SK-N-DZ (cell line): ENCODE results near the gene GLB1L3.

ENCODE experiments used
- DNase-seq: peaks from one replicate; pipeline ENCODE4 v3.0.0-alpha.2; 2015; ENCODE audit warnings: low spot score

Gene GLB1L3

GRCh38 chr11:134362192-134362901 lies 86.2 kb downstream of the GLB1L3 start:
- DNase-seq = no peak

- no peak for DNase-seq
Observed at GRCh38 chr11:134363161-134363560, 87.0 kb downstream of the GLB1L3 start.

GRCh38 chr11:134363592-134363991 lies 87.4 kb downstream of the GLB1L3 start:
- DNase-seq = no peak

DNA sequence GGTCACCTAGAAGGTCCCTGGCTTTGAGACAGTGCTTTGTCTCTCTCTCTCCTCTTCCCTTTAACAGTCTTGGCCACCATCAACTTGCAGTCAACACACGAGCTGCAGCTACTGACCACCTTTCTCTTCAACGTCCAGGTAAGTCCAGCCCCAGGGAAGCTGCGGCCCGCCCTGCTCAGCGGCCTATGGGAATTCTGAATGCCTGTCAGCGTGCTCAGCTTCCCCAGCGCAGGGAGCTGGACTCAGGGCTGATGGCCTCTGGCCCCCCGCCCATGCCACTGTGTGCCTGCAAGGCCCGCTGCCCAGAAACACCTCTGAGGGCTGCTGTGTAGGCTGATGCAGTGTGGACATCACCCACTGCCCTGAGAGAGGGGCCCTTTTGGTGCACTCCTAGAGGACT lies 88.1 kb downstream of the GLB1L3 start:
- no peak for DNase-seq

DNA sequence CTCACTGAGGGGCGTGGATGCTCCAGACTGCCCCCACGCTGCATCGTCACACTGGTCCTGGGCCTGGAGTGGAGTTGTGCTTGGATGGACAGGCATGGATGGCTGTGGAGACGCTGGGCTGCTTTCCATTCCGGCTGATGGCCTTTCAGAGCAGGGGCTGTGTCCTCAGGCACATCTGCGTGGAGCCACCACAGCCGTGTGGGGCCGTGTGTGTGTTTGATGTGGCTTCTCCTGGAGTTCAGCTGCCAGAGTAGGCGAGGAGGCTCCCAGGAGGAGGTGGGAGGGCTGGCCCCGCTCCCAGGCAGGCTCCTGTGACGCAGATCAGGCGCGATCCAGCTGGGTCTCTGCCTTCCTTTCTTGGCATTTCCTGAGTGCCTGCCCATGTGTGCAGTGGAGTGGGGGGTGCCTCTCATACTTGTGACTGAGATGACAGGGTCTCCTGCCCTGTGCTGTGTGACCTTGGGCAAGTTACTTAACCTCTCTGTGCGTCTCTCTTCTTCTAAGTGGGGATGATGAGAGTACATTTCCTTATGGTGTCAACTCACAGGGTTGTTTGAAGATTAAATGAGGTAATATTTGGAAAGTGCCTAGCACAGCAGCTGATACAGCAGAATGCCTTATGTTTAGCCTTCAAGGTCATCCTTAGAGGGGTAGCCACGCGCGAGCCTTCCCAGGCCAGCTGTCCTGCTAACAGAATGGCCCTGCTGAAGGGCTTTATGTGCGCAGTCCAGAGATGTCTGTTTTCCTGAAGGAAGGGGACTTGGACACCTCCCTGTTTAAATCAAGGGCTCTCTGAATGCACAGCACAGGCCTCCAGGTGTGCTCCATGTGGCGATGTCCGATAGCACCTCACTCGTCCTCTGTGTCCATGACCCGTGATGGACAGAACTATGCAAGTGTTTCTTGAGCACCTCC lies 89.1 kb downstream of the GLB1L3 start:
- DNase-seq = no peak

DNA sequence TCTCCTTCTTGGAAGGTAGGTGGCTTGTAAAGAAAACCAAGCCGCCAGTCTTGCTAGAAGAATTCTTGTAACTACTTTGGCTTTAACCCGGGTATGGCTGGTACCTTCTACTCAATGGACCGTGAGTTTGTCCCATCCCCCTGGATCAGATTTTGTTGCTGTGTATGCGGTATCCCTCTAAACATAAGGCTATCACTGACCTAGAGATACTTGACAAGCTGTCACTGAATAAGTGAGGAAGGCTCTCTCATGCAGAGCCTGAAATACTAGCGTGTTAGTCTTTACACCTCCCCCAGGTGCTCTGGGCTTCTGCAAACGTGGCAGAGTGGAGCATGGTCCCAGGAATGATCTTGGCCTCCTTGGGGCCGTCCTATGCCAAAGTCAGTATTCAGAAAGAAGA lies 90.1 kb downstream of the GLB1L3 start:
- no peak for DNase-seq

- no peak for DNase-seq
Observed at GRCh38 chr11:134367781-134368180, 91.6 kb downstream of the GLB1L3 start.
